Activated gamma-delta T cell treated with Interleukin-2 at 50 U/mL for 16 hours (primary cell): ENCODE results near the gene HSBP1L1.
"Not testable (repeated sequence)": the region's sequence is repeated elsewhere in the genome, so short reads cannot be mapped to it uniquely, and the experiment has no call there.

Experiments used
- DNase-seq: peaks from one replicate; pipeline ENCODE4 v3.0.0-alpha.2; 2020

Gene HSBP1L1

GRCh38 chr18:79945118-79946042 lies 19.1 kb upstream of the HSBP1L1 start:
- no peak for DNase-seq

GRCh38 chr18:79947054-79947755 lies 17.2 kb upstream of the HSBP1L1 start:
- DNase-seq, result no peak

- DNase-seq, result no peak
Observed at GRCh38 chr18:79947881-79948610, 16.4 kb upstream of the HSBP1L1 start.

- no peak for DNase-seq
Observed at GRCh38 chr18:79948719-79949411, 15.6 kb upstream of the HSBP1L1 start.

GRCh38 chr18:79949697-79950487 lies 14.6 kb upstream of the HSBP1L1 start:
- DNase-seq, result no peak

- DNase-seq, result no peak
Observed at GRCh38 chr18:79950515-79951341, 13.7 kb upstream of the HSBP1L1 start.

GRCh38 chr18:79951545-79952455 lies 12.6 kb upstream of the HSBP1L1 start, which contains the start of gene SLC66A2:
TSS of gene SLC66A2 (minus strand) at chr18:79951653. CDS start at chr18:79950926, 727 bp downstream.
- peak; percentile 96 for DNase-seq

GRCh38 chr18:79952456-79952995 lies 11.9 kb upstream of the HSBP1L1 start:
- DNase-seq, result no peak

GRCh38 chr18:79952996-79953559 lies 11.4 kb upstream of the HSBP1L1 start:
- no peak for DNase-seq

GRCh38 chr18:79953971-79954651 lies 10.3 kb upstream of the HSBP1L1 start:
- DNase-seq, result no peak

- DNase-seq, result no peak
Observed at GRCh38 chr18:79954791-79955190, 9.7 kb upstream of the HSBP1L1 start.

- no peak for DNase-seq
Observed at GRCh38 chr18:79955302-79956075, 9.0 kb upstream of the HSBP1L1 start.

- DNase-seq, result no peak
Observed at GRCh38 chr18:79956276-79956675, 8.2 kb upstream of the HSBP1L1 start.

- DNase-seq, result no peak
Observed at GRCh38 chr18:79958981-79959380, 5.5 kb upstream of the HSBP1L1 start.

GRCh38 chr18:79960161-79960801 lies 4.2 kb upstream of the HSBP1L1 start:
- not testable (repeated sequence) for DNase-seq

- DNase-seq, result no peak
Observed at GRCh38 chr18:79960921-79961526, 3.4 kb upstream of the HSBP1L1 start.
